NCI-H146 (cell line): Measurements from ENCODE around the gene TMEM237.

ENCODE experiments used
- DNase-seq: peaks from one replicate; lab custom pipeline; 2025; lab: John Stamatoyannopoulos, UW

Gene TMEM237

DNA sequence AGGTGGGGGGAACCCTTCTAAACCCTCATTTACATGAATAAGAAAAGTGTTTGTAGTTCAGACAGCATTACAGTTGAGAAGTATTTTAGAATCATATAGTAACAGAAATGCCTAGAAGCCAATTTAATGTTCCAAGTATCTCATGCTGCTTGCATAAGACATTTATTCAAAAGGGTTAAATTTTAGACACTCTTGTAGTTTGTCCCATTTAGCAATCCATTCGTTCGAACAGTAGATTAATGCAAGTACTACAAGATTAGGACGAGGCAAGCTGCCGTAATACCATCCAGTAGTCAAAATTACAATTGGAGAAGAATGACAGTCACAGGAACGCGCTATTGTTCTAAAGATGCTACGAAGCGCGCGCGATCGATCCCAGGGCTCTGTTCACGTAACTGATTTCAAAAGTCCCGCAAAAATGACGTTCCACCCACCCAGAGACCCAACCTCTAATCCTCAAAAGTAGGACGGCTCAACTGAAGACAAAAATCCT, 1.2 kb downstream of the TMEM237 start:
- DNase-seq = peak; percentile 72

GRCh38 chr2:201639205-201639604, 4.1 kb downstream of the TMEM237 start:
- DNase-seq = no peak

DNA sequence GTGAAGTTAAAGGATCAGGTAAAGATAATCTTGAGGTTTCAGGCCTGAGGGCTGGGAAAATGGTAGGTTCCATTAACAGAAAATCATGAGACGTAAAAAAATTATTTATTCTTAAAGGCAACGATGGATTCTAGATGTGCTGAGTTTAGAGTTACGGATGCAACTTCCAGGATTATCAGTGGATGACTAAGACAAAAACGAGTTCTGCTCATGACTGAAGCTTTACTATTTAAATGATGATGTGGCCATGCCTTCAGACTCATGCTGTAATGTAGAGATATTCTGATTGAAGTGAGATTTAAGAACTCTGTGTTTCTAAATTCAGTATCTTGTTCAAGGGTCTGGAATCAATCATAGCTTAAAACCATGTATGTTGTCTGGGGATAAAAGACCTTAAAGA, 5.0 kb downstream of the TMEM237 start:
- DNase-seq = no peak

DNA sequence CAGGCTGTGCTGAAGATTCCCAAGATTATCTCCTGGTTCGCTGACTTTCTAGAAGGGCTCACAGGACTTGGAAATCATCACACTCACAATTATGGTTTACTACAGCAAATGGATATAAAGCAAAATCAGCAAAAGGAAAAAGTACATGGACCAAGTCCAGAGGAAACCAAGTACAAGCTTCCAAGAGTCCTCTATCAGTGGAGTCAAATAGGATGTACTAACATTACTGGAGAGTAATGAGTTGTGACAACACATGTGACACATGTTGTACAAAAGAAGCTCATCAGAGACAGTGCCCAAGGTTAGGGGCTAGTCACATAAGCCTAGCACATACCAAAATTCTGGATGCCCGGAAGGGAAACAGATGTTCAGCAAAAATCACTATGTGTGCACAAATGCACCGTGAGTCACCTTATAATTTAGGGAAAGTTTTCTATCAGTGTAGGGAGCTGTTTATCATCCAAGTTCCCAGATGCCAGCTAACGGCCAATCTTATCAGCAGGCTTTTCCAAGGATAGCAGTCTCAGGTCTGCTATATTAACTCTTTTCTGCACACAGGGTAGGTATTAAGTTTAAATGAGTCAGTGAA, 9.5 kb downstream of the TMEM237 start:
- DNase-seq = no peak

DNA sequence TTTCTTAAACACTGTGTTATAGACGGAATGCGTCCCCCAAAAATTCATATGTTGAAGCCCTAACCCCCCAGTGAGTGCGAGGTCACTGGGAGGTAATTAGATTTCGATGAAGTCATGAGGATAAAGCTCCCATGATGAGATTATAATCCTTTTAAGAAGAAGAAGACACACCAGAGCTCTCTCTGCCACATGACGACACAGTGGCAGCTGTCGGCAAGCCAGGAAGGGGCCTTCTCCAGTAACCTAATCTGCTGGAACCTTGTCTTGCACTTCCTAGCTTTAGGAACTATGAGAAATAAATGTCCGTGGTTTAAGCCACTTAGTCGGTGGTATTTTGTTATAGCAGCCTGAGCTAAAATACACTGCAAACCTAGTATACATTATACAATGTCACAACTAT, 12.3 kb downstream of the TMEM237 start:
- DNase-seq = no peak

GRCh38 chr2:201630577-201630976, 12.7 kb downstream of the TMEM237 start:
- DNase-seq = no peak

DNA sequence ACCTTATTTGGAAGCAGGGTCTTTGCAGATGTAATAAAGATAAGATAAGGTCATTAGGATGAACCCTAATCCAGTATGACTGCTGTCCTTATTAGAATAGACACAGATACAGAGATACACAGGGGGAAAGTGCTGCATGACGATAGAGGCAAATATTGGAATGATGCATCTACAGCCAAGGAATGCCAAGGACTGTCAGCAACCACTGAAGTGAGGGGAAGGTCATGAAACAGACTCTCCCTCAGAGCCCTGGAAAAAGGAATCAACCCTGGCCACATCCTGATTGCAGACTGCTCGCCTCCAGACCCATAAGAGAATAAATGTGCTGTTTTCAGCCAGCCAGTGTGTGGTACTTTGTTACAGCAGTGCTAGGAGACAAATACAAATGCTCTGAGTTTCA, 14.8 kb downstream of the TMEM237 start:
- DNase-seq = no peak

DNA sequence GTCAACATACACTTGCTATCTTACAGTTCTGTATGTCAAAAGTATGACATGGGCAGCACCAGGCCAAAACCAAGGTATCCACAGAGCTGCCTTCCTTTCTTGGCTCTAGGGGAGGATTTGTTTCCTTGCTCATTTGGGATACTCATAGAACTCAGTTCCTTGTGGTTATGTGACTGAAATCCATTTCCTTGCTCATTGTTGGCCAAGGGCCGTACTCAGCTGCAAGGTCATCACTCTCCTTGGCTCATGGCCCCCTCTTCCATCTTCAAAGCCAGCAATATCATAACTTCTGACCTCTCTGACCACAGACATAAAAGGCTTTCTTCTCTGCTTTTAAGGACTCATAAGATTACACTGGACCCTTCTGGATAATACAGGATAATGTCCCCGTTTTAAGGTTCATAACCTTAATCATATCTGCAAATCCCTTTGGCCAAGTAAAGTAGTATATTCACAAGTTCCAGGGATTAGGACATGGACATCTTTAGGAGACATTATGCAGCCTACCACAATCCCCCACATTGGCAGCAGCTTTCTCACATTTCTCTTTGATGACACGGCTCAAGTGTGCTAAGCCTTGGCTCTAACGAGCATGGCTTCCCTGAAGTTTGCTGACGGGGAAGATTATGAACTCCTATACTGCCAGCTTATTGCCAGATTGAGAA, 20.9 kb downstream of the TMEM237 start:
- DNase-seq = no peak

- no peak for DNase-seq
Measured at GRCh38 chr2:201621293-201621999, 21.9 kb downstream of the TMEM237 start.

- no peak for DNase-seq
Measured at GRCh38 chr2:201618744-201619662, 24.3 kb downstream of the TMEM237 start.

GRCh38 chr2:201608021-201608420, 35.3 kb downstream of the TMEM237 start:
- no peak for DNase-seq

DNA sequence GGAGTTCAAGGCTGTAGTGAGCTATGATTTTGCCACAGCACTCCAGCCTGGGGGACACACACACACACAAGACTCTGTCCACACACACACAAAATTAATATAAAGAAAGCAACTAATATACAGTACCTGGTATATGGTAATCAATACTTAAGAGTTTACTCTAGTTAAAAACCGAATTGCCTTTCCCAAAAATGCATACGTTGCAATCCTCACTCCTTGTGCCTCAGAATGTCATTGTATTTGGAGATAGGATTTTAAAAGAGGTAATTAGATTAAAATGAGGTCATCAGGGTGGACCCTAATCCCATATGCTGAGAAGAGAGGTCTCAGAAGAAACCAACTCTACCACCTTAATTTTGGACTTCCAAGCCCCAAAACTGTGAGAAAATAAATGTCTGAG, 35.7 kb downstream of the TMEM237 start:
- DNase-seq = no peak

DNA sequence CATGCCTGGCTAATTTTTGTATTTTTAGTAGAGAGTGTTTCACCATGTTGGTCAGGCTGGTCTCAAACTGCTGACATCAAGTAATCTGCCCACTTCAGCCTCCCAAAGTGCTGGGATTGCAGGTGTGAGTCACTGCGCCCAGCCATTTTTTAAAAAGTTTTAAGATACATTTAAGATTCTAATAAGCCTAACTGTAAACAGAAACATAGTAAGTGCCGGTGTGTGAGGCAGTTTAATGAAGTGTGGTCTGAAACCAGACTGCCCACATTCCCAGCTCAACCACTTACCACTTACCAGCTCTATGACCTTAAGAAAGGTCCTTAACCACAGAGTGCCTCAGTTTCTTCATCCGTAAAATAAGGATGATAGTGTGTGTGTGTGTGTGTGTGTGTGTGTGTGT, 42.4 kb downstream of the TMEM237 start:
- no peak for DNase-seq

DNA sequence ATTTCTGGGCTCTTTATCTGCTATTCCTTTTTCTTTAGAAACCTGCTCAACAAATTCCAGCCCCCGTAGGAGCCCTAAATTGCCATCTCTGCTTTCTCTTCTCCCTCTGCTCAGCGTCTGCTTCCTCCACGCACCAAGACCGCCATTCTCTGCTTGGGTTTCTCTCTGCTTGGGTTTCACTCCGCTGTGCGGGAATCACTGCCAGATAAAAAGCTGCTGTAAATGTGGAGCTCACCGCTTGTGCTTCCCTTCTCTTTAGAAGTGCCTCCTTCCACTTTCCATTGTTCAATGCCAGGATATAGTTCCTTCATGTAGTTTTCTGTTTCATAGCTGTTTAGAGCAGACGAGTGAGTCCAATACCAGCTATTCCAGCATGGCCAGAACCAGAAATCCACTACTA, 45.9 kb downstream of the TMEM237 start:
- no peak for DNase-seq

DNA sequence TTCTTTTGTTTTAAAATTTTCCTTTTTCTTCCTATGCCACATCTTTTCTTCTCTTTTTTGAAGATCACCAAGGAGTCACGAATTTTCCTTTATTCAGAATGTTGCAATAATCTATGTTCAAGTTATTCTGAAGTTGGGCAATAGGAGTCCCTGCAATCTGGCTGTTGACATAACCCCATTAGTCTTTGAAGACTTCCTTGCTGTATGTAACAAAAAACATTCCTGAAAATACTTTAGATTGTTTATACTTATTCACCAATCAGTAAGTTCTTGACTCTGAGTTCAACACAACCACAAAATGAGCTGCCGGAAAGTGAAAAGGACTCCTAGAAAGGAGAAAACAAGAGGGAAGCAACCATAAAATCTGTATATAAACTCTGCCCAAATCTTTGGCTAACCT, 62.8 kb downstream of the TMEM237 start:
- DNase-seq = no peak

- no peak for DNase-seq
Measured at GRCh38 chr2:201579536-201579935, 63.8 kb downstream of the TMEM237 start.

- DNase-seq = no peak
Measured at GRCh38 chr2:201575971-201576370, 67.3 kb downstream of the TMEM237 start.

DNA sequence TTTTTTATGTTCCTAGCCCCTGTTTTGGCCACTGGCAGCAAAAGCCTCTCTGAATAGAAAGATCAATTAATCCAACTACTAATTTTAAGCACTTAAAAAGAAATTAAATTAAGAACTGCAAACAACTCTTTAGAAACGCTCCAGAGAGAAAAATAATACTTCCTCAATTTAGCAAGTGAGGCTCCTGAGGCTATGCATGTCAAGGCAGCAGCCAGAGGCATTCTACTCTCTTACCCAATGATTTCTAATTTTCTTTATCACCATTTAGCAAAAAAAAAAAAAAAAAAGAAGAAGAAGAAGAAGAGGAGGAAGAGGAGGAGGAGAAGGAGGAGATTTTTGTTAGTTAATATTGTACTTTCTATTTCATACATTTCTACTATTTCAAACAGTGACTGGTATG, 68.5 kb downstream of the TMEM237 start:
- no peak for DNase-seq

- DNase-seq = no peak
Measured at GRCh38 chr2:201572846-201573508, 70.3 kb downstream of the TMEM237 start.
